HG03565 (cell line): ENCODE data around the gene NHLRC2.
"Not testable (repeated sequence)": the region's sequence is repeated elsewhere in the genome, so short reads cannot be mapped to it uniquely, and the experiment has no call there.

Experiments
- ATAC-seq: cut with Tn5 transposase; IDR thresholded peaks from one replicate; pipeline ENCODE4 v1.9.1; 2021; ENCODE audit warnings: mild to moderate bottlenecking, moderate library complexity; ENCODE audit not compliant: unreplicated experiment

The NHLRC2 gene

GRCh38 chr10:113937756-113938155, 83.3 kb downstream of the NHLRC2 start:
- no peak for ATAC-seq

DNA sequence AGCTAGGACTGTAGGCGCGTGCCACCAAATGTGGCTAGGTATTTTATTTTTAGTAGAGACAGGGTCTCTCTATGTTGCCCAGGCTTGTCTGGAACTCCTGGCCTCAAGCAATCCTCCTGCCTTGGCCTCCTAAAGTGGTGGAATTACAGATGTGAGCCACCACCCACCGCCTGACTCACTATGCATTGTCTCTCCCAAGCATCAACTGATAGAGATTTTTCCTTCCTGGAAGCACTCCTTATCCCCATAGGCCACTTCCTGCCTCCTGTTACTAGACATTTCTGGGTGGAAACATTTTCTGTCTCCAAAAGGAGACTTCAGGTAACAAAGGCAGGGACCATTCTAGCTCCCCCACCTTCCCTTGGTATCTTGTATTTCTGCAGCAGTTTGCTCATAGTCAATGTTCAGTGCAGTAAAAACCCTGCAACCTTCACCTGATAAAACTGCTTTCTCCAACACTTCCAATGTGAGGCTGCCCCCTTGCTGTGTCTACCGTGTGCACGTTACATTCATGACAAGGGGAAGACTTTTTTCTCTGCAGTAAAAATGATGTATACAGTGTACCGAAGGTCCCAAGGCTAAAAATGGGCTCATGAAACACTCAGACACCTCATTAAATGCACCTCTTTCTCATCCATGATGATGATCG, 84.9 kb downstream of the NHLRC2 start:
- no peak for ATAC-seq

DNA sequence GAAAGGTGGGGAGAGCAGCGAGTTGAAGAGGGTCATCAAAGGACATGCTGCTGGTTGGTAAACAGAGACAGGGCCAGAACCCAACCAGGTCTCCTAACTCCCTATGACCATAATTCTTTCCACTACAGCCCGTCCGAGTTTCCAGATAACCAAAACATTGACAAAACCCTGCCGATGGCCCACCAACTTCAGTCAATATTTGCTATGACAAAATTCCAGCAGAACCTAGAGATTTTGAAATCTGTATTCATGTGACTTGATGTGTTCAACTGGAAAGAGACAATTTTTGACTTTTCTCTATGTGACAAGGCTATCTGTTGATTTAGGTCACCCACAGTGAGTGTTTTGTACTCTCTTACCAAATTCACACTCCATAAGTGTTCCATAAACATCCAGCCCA, 86.7 kb downstream of the NHLRC2 start:
- no peak for ATAC-seq

- not testable (repeated sequence) for ATAC-seq
Observed at GRCh38 chr10:113943196-113943595, 88.7 kb downstream of the NHLRC2 start.

DNA sequence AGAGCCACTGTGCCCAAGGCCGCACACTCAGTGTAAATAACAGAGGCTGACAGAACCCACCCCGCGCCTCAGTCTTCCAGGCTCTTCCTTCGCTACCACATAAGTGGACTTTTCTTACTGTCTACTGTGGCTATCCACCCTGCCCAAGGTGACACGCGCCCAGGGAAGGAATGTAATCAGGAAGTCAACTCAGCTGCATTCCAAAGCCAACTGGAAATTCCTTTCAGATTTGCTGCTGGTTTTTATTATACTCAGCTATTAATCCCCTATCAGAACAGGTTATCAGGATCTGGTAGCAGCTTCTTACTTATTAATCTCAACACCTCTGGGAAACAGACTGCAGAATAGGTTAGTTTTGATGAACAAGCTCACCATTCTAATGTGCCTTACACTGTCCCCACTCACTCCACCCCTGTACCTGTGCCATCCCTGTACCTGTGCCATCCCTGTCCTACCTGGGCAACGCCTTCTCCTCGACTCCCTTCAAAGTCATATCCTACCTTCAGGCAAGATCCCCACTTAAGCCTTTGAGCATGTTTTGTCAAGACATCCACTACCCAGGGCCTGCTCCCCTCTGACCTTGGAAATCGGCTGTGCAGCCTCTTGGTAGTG, 90.7 kb downstream of the NHLRC2 start:
- no peak for ATAC-seq

- ATAC-seq, result no peak
Observed at GRCh38 chr10:113945687-113946085, 91.2 kb downstream of the NHLRC2 start.

GRCh38 chr10:113947184-113948041, 93.0 kb downstream of the NHLRC2 start:
- ATAC-seq, result no peak

- no peak for ATAC-seq
Observed at GRCh38 chr10:113948048-113948447, 93.6 kb downstream of the NHLRC2 start.

GRCh38 chr10:113950268-113950667, 95.8 kb downstream of the NHLRC2 start:
- ATAC-seq, result no peak

- no peak for ATAC-seq
Observed at GRCh38 chr10:113953505-113954272, 99.2 kb downstream of the NHLRC2 start.

- no peak for ATAC-seq
Observed at GRCh38 chr10:113954409-113954808, 99.9 kb downstream of the NHLRC2 start.

GRCh38 chr10:113957013-113957412, 102.6 kb downstream of the NHLRC2 start:
- ATAC-seq, result no peak

GRCh38 chr10:113958631-113959382, 104.3 kb downstream of the NHLRC2 start:
- no peak for ATAC-seq

GRCh38 chr10:113959383-113959760, 104.9 kb downstream of the NHLRC2 start:
- no peak for ATAC-seq

DNA sequence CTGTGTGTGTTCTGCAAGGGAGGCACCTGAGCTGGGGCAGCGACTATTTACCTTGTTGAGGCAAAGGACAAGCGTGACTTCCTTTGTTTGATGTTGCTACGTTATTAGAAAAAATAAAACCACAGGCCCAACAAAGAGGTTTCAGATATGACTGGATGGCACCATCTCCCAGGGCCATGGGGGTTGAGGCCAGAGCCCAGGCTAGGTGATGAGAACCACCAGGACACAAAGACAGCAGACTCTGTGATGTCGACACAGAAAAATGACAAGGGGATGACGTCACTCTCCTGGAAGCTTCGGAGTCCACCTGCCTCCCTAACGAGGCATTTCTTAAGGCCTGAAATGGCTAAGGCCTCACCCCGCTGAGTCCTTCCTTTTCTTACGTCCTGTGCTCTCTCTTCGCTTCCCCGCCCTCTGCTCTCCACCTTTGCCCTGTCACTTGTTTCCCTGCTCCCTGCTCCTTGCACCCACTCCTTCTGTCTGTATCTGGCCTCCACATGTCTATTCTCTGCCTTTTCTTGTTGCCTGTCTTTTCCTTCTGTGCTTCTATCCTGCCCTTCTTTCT, 106.2 kb downstream of the NHLRC2 start:
- ATAC-seq, result peak; percentile 27

- ATAC-seq, result peak; percentile 69
Observed at GRCh38 chr10:113961182-113962031, 106.9 kb downstream of the NHLRC2 start.

DNA sequence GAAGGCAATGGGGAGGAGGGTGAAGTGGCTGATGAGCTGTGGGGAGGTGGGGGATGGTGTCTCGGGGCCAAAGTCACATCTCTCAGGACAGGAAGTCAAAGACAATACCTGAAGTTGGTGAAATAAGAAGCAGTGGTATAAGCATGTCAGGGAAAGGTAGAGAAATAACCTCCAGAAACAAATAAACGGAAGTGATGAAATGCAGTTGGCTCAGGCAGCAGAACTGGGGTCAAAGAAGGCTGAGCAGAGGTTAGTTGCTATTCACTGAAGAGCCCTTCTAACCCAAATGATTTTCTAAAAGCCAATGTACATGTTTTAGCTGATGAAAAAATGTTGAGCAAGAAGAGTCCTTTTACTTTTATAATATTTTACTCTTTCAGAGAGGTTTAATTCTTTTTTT, 110.6 kb downstream of the NHLRC2 start:
- ATAC-seq, result no peak

DNA sequence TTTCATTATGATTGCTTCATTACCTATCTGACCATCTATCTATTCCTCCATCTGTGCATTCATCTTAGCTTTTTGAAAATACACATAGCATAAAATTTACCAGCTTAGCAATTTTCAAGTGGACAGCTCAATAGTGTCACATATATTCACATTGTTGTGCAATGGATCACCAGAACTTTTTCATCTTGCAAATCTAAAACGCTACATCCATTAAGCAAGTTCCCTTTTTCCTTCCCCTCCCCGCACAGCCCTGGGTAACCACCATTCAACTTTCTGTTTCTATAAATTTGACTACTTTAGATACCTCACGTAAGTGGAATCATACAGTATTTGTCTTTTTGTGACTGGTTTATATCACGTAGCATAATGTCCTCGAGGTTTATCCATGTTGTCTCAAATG, 111.2 kb downstream of the NHLRC2 start:
- ATAC-seq, result no peak
